Natural killer cell (primary cell): ENCODE data around the gene ZDHHC3. TPM values are rescaled to one million over a fixed set of nuclear protein-coding genes. Genes with fewer than 3 reads are reported as not detected.
"Not testable (repeated sequence)": the region's sequence is repeated elsewhere in the genome, so short reads cannot be mapped to it uniquely, and the experiment has no call there.

Experiments
- ATAC-seq, 3 donors: fragments of 150-1000 bp in 2 of 3; fragments of 200-7000 bp in 1 of 3; cut with Tn5 transposase; 1 replicate in 1 of 3; 2 replicates in 2 of 3; pipeline ENCODE4 v1.10.0; 2021; ENCODE audit warnings: mild to moderate bottlenecking in 2 of 3, moderate library complexity in 2 of 3
- DNase-seq, 2 donors: peaks; one replicate each; pipeline versions ENCODE4 v3.0.0 to v3.0.0-alpha.2; 2013 to 2021; ENCODE audit warnings: mixed read lengths in 1 of 2
- H3K27ac ChIP-seq: one replicate; pipeline ENCODE4 v1.5.1; 2013; ENCODE audit warnings: mild to moderate bottlenecking, low read length
- H3K27me3 ChIP-seq: one replicate; pipeline ENCODE4 v1.6.1; 2013; ENCODE audit warnings: low read length; ENCODE audit not compliant: control insufficient read depth, insufficient read depth
- H3K36me3 ChIP-seq: one replicate; pipeline ENCODE4 v1.6.1; 2013; ENCODE audit warnings: low read length; ENCODE audit not compliant: control insufficient read depth, insufficient read depth
- H3K4me1 ChIP-seq: one replicate; pipeline ENCODE4 v1.6.1; 2013; ENCODE audit warnings: low read length; ENCODE audit not compliant: control insufficient read depth, insufficient read depth
- H3K4me3 ChIP-seq: one replicate; pipeline ENCODE4 v1.5.1; 2013; ENCODE audit warnings: low read length
- H3K9me3 ChIP-seq: one replicate; pipeline ENCODE4 v1.6.1; 2013; ENCODE audit warnings: low read length; ENCODE audit not compliant: control insufficient read depth, insufficient read depth
- H3K27ac Mint-ChIP-seq, 2 donors: one replicate each; pipeline ENCODE4 v1.8.0; 2022; ENCODE audit warnings: mild to moderate bottlenecking in 2 of 2, mixed read lengths in 2 of 2, moderate library complexity in 1 of 2
- H3K27me3 Mint-ChIP-seq, 2 donors: one replicate each; pipeline ENCODE4 v1.8.0; 2022; ENCODE audit warnings: low read depth in 2 of 2, mixed read lengths in 2 of 2
- H3K36me3 Mint-ChIP-seq: one replicate; pipeline ENCODE4 v1.8.0; 2022; ENCODE audit warnings: mixed read lengths
- H3K4me1 Mint-ChIP-seq, 2 donors: one replicate each; pipeline ENCODE4 v1.8.0; 2022; ENCODE audit warnings: mixed read lengths in 2 of 2
- H3K4me3 Mint-ChIP-seq: one replicate; pipeline ENCODE4 v1.8.0; 2022; ENCODE audit warnings: mild to moderate bottlenecking, moderate library complexity, mixed read lengths
- H3K9me3 Mint-ChIP-seq, 2 donors: one replicate each; pipeline ENCODE4 v1.8.0; 2022; ENCODE audit warnings: mixed read lengths in 2 of 2
- WGBS: methylation state at CpG from one replicate; pipeline ENCODE4 v1.1.7; 2013; ENCODE audit warnings: missing lambda C conversion rate; ENCODE audit not compliant: insufficient coverage; 5-methylcytosine and 5-hydroxymethylcytosine counted together
- intact Hi-C: fragments of 100-400 bp; cut with micrococcal nuclease; formaldehyde crosslinking; loops from one replicate; pipeline ENCODE4 v1.14.2; 2022
- total RNA-seq, 4 donors: library from RNA; stranded (reverse); fragments of 120-200 nt in 1 of 4; gene quantifications; one replicate each; pipeline versions ENCODE4 v1.2.3 to v1.2.4, GENCODE V29; 2013 to 2022
- TF ChIP-seq, protein P1 (sequence below): fragments of 200-600 bp; IDR thresholded peaks from one replicate; pipeline ENCODE4 v1.8.0; 2022; ENCODE audit warnings: antibody characterized with exemption

ZDHHC3 gene
- total RNA-seq, 3 donors from 2014 or later (not counting 1 experiment from before 2014, with no cell fraction given): 62.3 to 100.0 (median 78.6) TPM

DNA sequence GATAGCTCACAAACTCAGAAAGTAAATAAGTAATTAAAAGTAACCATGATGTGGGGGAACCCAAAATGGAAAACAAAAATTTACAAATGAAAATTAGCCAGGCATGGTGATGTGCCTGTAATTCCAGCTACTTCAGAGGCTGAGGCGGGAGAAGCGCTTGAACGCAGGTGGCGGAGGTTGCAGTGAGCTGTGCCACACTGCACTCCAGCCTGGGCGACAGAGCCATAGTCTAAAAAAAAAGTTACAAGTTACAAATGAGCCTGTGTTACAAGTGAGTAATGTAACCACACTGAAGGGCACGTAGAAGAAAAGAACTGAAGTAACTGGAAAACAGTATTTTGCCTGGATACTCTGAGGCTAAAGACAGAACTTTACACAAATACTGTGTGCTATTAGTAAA lies 11.4 kb upstream of the ZDHHC3 start:
- H3K27me3 Mint-ChIP-seq: no peaks in the 10 kb centered on the region
- Histone ChIP-seq H3K27ac (no peak overlapping the region), H3K4me3 (no peak overlapping the region), H3K36me3 (peaks cover 22% of the 10 kb centered on the region), H3K4me1 (peaks cover 34% of the 10 kb centered on the region), H3K9me3 (no peaks in the 10 kb centered on the region), H3K27me3 (no peaks in the 10 kb centered on the region)
- no peaks in the 10 kb centered on the region for H3K9me3 Mint-ChIP-seq
- TF ChIP-seq, protein P1, sequence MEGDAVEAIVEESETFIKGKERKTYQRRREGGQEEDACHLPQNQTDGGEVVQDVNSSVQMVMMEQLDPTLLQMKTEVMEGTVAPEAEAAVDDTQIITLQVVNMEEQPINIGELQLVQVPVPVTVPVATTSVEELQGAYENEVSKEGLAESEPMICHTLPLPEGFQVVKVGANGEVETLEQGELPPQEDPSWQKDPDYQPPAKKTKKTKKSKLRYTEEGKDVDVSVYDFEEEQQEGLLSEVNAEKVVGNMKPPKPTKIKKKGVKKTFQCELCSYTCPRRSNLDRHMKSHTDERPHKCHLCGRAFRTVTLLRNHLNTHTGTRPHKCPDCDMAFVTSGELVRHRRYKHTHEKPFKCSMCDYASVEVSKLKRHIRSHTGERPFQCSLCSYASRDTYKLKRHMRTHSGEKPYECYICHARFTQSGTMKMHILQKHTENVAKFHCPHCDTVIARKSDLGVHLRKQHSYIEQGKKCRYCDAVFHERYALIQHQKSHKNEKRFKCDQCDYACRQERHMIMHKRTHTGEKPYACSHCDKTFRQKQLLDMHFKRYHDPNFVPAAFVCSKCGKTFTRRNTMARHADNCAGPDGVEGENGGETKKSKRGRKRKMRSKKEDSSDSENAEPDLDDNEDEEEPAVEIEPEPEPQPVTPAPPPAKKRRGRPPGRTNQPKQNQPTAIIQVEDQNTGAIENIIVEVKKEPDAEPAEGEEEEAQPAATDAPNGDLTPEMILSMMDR: no peak
- ATAC-seq: no peak
- 93% methylated on average over 6 of the region's 6 CpGs for WGBS
- DNase-seq: no peak
- no peaks in the 10 kb centered on the region for H3K36me3 Mint-ChIP-seq
- H3K4me1 Mint-ChIP-seq: peaks cover 62 to 66% of the 10 kb centered on the region in 2 donors
- H3K4me3 Mint-ChIP-seq: no peak overlapping the region
- H3K27ac Mint-ChIP-seq: peak overlapping the region; percentile 2 to 50
- intact Hi-C loops: no loop called here

DNA sequence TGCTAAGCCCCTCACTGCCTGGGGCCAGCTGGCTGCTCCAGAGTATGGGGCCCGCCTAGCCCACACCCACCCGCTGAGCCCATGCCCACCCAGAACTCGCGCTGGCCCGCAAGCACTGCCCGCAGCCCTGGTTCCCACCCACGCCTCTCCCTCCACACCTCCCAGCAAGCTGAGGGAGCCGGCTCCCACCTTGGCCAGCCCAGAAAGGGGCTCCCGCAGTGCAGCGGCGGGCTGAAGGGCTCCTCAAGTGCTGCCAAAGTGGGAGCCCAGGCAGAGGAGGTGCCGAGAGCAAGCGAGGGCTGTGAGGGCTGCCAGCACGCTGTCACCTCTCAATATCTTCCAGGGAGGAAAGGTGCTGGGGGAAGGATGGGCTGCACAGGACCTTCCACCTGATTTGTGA lies 10.4 kb upstream of the ZDHHC3 start:
- peaks cover 66 to 70% of the 10 kb centered on the region in 2 donors for H3K4me1 Mint-ChIP-seq
- Histone ChIP-seq H3K36me3 (peaks cover 14% of the 10 kb centered on the region), H3K4me1 (peaks cover 44% of the 10 kb centered on the region)
- H3K27ac ChIP-seq, H3K36me3 Mint-ChIP-seq, H3K27me3 ChIP-seq, intact Hi-C loops, ATAC-seq, H3K4me3 ChIP-seq, DNase-seq, H3K4me3 Mint-ChIP-seq, H3K9me3 Mint-ChIP-seq, H3K9me3 ChIP-seq, H3K27ac Mint-ChIP-seq, H3K27me3 Mint-ChIP-seq: not testable (repeated sequence)
- WGBS: over 99% methylated on average over 14 of the region's 14 CpGs

DNA sequence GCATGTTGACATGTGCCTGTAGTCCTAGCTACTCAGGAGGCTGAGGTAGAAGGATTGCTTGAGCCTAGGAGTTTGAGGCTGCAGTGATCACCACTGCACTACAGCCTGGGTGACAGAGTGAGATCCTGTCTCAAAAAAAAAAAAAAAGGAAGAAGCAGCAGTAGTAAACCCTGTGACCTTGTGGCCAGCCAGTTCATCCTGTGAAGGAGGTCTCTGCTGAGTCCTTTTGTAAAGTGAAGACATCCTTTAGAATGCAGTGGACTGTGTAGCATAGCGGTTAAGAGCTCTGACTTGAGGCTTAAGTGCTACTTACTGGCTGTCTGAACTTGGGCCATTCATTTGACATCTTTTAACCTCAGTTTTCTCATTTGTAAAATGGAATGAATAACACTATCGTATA lies 8.4 kb upstream of the ZDHHC3 start:
- H3K27ac Mint-ChIP-seq: peak overlapping the region; percentile 82 to 87
- H3K4me1 ChIP-seq: peaks cover 48% of the 10 kb centered on the region
- H3K4me1 Mint-ChIP-seq: peaks cover 75 to 82% of the 10 kb centered on the region in 2 donors

DNA sequence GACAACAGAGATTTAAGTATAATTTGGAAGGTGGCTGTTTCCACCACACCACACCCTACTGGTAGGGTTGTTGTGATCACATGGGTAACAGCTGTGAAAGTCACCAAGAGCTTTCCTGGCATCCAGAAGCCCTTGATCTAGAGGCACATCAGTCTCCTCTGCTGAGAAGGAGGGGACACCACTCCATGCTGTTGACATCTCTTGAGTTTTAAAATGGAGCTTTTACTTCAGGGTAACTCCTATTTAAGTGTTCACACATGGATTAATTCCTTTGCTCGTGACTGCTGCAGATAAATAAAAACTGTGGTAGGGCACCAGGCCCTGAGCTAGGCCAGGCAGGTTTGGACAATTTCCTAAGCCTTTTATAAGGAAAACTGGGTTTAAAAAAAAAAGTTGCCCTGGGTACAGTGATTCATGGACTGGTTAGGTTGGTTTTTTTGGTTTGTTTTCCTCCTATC lies 7.5 kb upstream of the ZDHHC3 start:
- peak overlapping the region; percentile 82 to 87 for H3K27ac Mint-ChIP-seq

More for the DNA sequence above, 8.4 kb upstream of the ZDHHC3 start:
- ATAC-seq: peak; percentile 85 to 96 (median 91)
- H3K36me3 ChIP-seq: peaks cover under 1% of the 10 kb centered on the region
- no peak overlapping the region for H3K27ac ChIP-seq
- 20% methylated on average over 1 of the region's 2 CpGs for WGBS
- TF ChIP-seq, protein P1: no peak
- Mint-ChIP-seq H3K4me3 (peak overlapping the region; percentile 74), H3K27me3 (no peaks in the 10 kb centered on the region), H3K9me3 (no peaks in the 10 kb centered on the region), H3K36me3 (no peaks in the 10 kb centered on the region)
- peak; percentile 27 to 41 for DNase-seq
- intact Hi-C loops: no loop called here
- no peak overlapping the region for H3K4me3 ChIP-seq
- no peaks in the 10 kb centered on the region for H3K9me3 ChIP-seq
- H3K27me3 ChIP-seq: no peaks in the 10 kb centered on the region

More for the DNA sequence above, 7.5 kb upstream of the ZDHHC3 start:
- Mint-ChIP-seq H3K36me3 (no peaks in the 10 kb centered on the region), H3K4me1 (peaks cover 73 to 82% of the 10 kb centered on the region in 2 donors), H3K27me3 (no peaks in the 10 kb centered on the region), H3K4me3 (peak overlapping the region; percentile 74), H3K9me3 (no peaks in the 10 kb centered on the region)
- TF ChIP-seq, protein P1: no peak
- Histone ChIP-seq H3K27ac (no peak overlapping the region), H3K4me3 (no peak overlapping the region), H3K36me3 (no peaks in the 10 kb centered on the region), H3K4me1 (peaks cover 48% of the 10 kb centered on the region), H3K9me3 (no peaks in the 10 kb centered on the region), H3K27me3 (no peaks in the 10 kb centered on the region)
- ATAC-seq (peak in 1 of 3 donors; percentile 9), DNase-seq (peak in 1 of 2 donors; percentile 19)
- 79% methylated on average over 1 of the region's 1 CpG for WGBS
- intact Hi-C loops: no loop called here
